ENCODE results near the gene ASCC3.
"Not testable (repeated sequence)": the region's sequence is repeated elsewhere in the genome, so short reads cannot be mapped to it uniquely, and the experiment has no call there.

The ASCC3 gene

DNA sequence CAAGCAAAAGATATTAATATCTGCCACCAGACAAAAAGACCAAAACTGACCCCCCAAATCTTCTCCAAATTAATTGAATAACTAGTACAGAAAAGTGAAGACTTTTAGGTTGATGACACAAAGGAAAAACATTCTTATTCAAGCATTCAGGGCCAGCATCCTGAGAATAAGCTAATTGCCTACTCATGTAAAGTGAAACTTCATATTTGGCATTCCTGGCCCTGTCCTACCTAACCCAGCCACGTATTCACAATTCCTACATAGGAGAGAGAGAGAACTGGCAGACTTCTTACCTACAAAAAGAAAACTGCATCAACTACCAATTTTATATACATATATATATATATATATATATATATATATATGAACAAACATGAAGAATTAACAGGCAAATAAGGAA is 4.9 kb upstream of the ASCC3 start:
- DNase-seq = peak; percentile 66

DNA sequence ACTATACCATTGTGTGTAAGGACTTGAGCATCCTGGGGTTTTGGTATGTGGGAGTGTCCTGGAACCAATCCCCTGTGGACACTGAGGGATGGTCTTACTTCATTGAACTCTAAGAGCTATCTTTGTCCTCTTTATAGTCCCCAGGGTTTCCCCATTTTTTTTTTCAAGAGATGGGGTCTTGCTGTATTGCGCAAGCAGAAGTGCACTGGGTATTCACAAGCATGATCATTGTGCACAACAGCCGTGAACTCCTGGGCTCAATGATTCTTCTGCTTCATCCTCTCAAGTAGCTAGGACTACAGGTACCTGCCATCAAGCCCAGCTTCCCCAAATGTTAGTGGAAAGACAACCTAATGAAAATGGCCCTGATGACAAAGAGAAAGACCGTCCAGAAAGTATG is 2.2 kb upstream of the ASCC3 start:
- DNase-seq = no peak

DNA sequence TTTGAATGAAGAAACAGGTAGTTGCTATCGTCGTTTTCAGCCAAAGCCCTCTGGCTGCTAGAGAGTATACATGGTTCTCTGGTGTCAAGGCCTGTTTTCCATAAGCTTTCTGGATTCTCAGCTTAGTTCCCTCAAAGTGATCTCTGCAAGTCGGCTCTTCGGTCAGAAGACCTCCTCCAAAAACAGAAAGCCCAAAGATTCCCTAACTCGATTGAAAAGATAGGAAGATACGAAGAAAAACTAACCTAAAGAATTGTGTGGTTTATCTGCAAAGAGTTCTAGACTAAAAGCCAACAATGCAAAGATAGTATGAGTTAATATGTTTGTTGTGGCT is 545 bp upstream of the ASCC3 start:
- DNase-seq = peak; percentile 10

DNA sequence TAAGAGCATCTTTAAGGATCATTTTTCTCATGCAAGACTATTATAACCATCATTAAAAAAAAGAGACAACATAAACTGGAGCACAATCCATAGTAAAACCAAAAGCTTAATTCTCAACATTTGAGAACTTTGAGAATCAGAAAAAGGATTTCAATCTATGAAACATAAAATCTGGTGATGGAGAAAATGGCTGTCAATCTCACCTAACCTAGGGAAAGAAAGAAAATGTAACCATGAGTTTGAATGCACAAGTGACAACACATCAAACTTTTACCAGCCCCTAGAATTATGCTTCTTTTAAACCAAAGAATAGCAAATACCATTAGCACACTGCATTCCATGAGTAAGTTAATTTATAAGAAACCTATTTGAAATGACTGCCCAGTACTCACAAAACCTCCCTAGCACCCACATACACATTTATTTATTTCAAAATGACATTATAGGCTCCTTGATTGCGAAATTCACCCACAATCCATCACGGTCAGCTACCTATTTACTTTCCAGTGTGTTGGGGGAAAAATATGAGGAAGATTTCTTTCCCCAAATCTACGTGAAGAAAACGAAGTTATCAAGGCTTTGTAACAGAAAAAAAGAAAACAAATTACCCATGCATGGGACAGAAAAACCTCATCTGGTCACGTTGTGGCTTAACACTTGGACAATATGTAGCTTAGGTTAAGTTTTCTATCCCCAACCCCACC is 828 bp downstream of the ASCC3 start:
- DNase-seq = peak; percentile 7

DNA sequence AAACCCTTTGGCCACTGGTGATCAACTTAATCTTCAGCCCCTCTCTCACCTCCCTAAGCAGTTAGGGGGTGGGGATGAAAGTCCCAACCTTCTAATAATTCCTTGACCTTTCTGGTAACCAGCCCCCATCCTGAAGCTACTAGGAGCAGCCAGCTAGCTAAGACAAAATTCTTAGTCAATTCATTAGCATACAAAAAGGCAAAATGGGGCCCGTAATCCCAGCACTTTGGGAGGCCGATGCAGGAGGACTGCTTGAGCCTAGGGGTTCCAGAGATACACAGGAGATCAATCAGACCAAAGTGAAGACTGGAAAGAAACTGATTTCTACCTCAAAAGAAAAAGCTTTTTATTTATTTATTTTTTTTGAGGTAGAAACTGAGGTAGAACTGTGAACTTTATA is 1.8 kb downstream of the ASCC3 start:
- DNase-seq = no peak

DNA sequence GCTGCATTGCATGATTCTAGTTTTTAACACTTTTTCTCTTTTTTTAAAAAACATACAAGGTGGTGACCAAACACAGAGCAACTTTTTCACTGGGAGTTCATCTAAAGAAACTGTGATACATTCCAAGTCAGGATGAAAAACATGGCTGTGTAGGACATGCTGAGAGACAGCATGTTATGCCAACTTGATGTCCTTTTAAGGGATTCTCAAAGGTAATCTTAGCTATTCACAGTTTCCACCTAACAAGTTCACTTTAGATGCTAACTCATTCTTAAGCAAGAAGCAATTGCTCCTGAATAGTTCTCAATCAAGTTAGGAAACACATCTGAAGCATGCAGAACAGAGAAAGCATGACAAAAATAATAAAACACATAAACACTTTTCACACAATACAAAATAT is 3.3 kb downstream of the ASCC3 start:
- no peak for DNase-seq

DNA sequence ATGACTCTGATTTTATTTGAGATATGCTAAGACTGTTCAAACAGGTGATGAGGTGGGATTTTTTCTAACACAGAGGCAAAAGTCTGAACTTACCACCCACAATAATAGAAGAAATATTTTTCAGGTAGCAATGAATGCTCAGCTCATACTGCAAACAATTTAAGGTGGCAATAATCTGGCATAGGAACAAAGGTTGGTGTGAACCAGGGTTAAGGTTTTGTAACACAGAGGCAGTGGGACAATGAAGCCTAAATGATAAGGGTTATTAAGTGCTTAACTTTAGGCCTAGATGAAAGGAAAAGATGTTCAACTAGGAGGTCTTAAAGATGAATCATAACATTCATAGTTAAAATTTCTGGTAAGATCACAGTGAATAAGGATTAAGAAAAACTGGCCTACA is 4.9 kb downstream of the ASCC3 start:
- no peak for DNase-seq

DNA sequence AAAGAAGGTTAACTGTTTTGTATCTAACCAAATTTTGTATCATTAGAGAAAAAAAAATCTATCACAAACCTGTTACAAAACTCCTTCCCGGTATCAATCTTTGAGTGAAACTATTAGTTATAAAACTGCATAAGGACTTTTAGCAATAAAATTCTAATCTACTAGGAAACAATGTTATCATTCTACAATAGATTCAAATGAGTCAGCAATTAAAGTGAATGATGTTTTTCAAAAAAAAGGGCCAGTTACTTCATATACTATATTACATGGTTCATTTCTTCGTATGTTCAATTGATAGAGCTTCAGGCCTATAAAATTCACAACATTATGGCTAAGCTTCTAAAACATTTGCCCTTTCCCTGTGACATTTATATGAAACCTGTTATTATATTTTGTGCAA is 15.6 kb downstream of the ASCC3 start:
- DNase-seq = no peak

DNA sequence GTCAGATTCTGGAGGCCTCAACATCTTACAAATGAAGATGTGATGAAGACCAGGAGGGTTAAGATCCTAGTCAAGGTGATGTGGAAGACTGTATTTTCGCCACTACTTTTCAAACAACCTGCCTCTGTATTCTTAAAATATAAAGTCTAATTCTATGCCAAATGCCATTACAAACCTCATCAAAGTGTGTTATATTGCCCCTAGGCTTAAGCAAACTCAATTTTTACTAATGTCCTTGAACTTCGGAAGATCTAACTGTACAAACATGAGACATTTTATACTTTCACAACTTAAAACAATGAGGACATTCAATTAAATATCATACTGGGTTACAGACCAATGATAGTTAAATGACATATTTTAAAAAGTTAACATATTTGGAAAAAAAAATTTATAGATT is 19.1 kb downstream of the ASCC3 start:
- no peak for DNase-seq

DNA sequence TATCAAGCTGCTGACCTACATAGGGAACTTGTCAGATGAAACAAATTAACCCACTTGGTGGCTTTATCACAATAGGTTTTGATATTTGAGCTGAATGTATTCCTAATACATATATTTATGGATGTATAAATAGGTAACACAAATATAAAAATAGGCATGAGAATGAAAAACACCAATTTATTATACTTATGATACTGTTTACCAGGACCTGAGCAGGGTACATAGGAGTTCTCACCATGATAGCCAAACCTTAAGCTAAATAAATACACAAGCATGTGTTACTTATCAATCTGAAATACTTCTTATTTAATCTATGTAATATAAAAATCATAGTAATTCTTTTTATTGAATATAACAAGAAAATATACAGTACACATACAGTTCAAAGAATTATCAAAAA is 25.0 kb downstream of the ASCC3 start:
- DNase-seq = no peak

DNA sequence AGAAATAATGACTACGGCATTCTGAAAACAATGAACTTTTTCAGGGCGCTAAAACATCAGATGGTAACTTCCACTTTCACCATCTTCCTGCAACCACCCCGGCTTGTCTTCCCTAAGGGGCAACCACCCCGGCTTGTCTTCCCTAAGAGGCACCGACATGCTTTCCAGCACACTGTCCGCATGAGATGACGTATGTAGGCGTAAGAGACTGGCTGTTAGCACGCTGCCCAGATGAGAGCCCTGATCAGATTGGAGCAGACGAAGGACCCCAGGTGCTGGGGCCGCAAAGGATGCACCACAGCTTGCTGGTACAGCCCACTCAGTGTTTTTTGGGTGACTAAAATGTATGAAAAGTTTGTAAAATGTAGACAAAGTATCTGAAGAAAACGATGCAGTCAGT is 29.3 kb downstream of the ASCC3 start:
- no peak for DNase-seq

DNA sequence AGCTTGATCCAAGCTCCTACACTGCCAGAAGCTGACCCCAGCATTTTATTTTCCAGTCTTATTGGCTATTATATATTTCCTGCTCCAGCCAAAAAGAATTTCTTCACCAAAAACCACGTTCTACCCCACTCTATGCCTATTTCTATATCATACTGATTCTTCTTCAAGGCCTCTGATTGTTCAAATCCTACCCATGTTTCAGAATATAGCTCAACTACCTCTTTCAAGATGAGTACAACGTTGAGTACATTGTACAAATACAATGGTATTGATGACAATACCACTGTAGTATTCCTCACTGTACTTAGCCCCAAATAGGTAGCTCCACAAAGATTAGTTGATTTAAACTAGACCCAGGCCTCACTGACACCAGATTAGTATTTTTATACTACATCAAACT is 31.0 kb downstream of the ASCC3 start:
- DNase-seq = no peak

DNA sequence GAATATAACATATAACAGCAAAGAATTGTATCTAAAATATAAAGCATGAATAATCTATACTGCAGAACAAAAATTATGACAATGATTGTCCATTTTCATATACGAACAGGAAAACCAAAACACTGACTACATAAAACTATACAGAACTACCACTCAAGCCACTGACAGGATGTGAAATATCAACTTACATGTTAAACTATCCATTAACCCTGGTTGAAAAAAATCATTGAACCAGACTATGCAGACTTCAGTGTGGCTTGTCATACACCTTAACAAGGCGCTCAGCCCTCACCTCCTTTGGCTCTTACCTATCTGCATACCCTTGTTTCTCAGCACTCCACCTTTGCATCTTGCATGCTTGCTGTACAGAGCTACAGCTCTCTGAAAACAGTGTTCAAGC is 34.9 kb downstream of the ASCC3 start:
- no peak for DNase-seq

DNA sequence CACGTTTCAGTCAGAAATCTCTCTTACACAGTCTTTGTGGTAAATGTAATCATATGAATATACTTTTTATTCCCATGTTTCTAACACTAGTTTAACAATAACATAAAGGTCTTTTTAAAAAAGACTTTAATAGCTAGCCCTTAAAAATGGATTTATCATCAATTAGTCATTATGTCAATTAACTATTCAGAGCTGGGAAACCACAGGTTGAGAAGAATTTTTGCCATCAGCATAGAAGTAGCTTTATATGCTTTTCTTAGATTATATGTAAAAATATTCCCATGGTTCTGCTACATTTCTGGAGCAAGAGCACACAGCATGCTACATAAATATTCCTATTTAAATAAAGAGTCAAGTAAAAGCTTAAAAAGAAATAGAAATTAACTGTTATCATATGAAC is 35.5 kb downstream of the ASCC3 start:
- peak; percentile 2 for DNase-seq

DNA sequence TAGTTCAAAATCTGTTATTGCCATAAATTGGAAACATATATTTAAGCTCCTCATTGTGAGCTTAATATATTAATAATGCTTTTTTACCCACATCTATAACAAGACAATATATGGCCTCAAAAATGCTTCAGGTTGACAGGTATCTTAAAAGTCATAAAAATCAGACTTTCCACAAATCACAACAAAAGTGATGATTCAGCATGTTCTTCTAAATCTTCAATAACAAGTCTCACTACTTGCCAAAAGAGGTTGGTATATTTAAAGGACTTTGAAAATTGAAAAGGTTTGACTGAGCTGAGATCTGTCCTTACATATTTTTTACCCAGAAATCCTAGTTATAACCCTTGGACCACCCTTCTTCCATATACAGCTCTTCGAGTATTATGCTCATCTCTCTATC is 41.7 kb downstream of the ASCC3 start:
- DNase-seq = no peak

DNA sequence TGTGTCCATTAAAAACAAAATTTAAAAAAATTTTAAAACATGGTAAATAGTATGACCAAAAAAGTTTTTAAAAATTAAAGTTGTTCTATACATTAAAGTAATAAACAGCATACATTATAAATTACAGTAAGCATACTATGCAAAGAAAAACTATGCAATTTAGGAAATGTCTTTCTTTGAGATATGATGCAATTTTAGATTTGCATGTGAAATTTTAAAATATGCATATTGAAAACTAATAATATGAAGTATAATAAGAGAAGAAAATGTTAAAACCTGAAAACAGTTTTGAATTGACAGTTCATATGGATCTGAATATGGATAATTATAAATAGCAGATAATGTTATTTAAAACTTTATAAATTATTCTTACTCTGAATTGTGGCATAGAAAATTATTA is 43.1 kb downstream of the ASCC3 start:
- no peak for DNase-seq

DNA sequence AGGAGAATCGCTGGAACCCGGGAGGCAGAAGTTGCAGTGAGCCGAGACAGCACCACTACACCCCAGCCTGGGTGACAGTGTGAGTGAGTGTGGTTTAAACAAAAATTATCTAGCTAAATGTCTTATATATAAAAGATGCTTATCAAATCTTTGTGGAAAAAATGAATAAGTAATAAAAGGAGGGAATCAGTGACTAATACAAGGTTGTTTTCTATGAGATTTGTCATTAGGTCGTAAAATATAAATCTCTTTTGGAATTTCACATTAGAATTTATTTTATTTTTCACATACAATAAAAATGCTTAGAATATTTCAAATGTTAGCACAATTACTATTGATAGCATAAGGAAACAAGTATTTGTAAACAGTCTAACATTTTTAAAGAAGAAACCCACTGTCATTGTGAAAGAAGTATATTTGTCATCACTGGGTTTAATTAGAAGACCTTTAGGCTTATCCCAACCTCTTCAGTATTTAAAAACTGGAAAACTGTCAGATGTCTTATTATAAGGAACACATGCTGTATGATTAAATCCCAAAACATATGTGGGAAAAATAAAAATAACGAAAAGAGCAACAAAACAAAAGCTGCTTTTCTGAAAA is 47.1 kb downstream of the ASCC3 start:
- DNase-seq = peak; percentile 26

DNA sequence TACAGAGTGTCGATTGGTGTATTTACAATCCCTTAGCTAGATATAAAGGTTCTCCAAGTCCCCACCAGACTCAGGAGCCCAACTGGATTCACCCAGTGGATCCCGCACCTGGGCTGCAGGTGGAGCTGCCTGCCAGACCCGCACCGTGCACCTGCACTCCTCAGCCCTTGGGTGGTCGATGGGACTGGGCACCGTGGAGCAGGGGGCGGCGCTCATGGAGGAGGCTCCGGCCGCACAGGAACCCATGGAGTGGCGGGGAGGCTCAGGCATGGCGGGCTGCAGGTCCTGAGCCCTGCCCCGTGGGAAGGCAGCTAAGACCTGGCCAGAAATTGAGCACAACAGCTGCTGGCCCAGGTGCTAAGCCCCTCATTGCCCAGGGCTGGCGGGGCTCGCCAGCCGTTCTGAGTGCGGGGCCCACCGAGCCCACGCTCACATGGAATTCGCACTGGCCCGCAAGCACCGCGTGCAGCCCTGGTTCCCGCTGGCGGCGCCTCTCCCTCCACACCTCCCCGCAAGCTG is 52.0 kb downstream of the ASCC3 start:
- not testable (repeated sequence) for DNase-seq

DNA sequence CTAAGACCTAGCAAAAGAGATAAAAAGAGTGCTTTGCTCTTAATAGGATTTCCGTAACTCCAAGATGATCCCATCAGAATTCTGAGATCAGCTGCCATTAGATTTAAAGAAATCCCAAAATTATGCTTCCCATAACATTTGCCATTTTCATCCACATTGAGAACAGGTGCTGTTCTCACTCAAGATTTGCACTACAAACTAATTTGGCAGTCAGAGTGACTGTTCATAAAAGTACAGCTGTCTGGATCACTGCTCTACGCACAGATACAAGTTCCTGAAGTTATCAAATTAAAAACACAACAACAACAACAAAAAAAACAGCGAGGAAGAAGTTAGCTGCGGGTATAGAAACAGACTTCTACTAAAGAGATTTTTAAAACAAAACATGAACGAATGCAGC is 58.1 kb downstream of the ASCC3 start:
- no peak for DNase-seq

DNA sequence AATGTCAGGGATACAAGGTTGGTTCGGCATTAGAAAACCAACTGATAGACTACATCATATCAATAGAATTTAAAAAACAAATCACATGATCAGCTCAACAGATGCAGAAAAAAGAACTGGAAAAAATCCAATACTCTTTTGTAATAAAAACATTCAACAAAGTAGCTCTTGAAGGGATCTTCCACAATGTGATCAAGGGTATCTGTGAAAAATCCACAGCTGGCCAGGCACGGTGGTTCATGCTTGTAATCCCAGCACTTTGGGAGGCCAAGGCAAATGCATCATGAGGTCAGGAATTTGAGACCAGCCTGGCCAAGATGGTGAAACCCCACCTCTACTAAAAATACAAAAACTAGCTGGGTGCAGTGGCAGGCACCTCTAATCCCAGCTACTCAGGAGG is 63.1 kb downstream of the ASCC3 start:
- no peak for DNase-seq

DNA sequence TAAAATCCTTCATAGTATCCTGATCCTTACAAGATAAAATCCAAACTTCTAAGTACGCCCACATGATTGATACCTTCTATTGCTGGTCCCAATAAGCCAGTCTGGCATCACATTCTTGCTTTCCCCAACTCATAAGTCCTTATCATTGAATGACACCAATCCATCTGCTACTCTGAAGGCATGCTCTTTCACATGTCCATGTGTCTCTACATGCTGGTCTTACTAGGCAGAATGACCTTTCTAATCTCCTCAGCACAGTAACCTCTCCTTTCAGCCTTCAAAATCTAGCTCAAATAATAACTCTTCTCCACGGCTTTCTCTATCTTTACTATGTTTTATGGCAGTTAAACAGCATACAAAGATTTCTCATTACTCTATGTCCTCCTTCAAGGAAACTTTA is 71.1 kb downstream of the ASCC3 start:
- DNase-seq = no peak

DNA sequence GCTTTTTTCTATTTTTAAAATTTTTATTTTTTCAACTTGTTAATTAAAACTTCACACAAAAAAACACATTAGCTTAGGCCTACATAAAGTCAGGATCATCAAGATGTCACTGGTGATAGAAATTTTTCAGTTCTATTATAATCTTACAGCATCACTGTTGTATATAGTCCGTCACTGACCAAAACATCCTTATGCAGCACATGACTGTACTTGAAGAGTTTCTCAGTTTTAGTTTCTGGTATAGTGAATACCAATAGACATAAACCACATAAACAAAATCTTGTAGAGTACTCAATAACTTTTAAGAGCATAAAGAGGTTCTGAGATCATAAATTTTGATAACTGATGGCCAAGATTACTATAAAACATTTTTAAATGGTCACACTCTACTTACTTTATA is 71.8 kb downstream of the ASCC3 start:
- DNase-seq = no peak

DNA sequence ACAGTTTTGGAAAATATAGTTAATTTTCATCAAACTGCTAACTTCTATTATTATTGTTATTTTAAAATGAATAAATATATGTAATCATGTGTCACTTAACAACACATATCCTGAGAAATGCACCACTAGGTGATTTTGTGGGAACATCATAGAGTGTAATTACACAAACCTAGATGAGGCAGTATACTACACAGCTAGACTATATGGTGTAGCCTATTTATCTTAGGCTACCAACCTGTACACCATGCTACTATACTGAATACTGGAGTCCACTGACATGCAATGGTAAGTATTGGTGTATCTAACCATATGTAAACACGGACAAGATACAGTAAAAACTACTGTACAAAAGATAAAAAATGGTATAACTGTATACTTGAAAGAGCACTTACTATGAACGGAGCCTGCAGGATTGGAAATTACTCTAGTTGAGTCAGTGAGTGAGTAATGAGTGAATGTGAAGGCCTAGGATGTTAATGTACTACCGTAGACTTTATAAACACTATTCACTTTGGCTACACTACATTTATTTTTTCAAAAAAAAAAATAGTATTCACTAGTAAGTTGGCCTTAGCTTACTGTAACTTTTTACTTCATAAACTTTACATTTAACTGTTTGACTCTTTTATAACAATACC is 72.4 kb downstream of the ASCC3 start:
- DNase-seq = peak; percentile 59

DNA sequence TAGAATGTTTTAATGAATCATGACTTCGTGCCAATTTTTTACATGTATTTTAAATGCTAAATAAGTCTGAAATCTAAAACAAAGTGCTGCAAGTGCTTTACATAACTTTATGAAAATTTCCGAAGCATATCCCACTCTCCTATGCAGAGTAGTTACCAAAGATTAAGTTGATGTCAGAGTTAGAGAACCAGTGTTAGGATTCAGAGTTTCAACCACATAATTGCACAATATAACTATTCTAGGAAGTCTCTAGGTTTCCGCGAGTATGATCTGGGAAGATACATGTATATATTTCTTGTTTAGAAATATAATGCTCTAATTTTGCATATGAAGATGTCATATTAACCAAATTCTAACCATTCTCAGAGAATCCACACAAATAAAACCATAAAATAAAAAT is 74.8 kb downstream of the ASCC3 start:
- DNase-seq = no peak

Measured in fibroblast of skin of right biceps (primary cell).